ENCODE data around the gene IL16.
"Not testable (repeated sequence)": the region's sequence is repeated elsewhere in the genome, so short reads cannot be mapped to it uniquely, and the experiment has no call there.

IL16 gene

GRCh38 chr15:81343371-81343770 lies 146.7 kb downstream of the IL16 start:
- DNase-seq, result no peak

DNA sequence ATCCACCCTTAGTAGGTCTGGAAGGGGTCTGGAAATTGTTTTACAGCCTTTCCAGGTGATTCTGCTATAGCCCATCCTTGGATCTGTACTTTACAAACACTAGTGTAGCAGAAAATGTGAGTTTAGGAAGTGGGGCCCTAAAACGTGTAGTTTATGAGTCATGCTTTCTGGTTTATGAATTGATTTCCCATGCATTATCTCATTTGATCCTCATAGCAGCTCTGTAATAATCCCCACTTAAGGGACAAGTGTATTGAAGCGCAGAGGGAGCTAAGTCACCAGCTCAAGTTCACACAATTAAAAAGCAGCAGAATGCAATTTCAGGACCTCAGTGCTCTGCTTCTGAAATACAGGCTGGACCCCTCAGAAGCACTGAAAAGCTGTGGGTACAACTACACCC lies 149.9 kb downstream of the IL16 start:
- no peak for DNase-seq

DNA sequence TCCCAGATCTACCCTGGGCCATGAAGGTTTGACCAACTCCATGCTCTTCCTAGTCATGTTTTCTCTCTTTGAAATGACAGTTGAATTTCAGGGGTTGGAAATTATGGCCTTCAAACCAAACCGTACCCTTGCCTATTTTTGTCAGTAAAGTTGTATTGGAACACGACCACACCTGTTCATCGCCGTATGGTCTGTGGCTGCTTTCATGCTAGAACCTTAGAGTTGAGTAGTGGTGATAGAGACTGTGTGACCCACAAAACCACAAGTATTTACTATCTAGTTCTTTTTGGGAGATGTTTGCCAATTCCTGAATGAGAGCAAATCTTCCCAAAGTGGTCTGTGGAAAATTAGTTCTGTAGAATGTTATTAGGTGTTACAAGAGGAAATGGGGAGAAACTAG lies 151.2 kb downstream of the IL16 start:
- no peak for DNase-seq

GRCh38 chr15:81348691-81349090 lies 152.0 kb downstream of the IL16 start:
- not testable (repeated sequence) for DNase-seq

DNA sequence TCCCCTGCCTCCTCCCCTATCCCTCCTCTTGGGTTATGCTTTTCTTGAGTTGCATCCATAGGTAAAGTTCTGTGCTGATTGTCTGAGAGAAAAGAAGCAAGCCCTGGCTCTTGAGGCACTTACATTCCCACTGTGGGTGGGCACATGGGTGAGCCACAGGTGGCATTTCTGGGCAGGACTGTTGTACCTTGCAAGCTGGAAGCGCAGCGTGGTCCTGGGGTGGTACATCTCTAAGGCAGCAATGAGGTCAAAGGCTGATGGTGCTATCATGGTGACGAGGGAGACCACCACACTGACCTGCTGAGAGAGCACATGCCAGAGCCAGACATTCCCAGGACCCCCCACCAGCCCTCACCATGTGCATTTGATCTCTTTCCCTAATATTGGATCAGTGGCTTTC lies 152.6 kb downstream of the IL16 start:
- no peak for DNase-seq

DNA sequence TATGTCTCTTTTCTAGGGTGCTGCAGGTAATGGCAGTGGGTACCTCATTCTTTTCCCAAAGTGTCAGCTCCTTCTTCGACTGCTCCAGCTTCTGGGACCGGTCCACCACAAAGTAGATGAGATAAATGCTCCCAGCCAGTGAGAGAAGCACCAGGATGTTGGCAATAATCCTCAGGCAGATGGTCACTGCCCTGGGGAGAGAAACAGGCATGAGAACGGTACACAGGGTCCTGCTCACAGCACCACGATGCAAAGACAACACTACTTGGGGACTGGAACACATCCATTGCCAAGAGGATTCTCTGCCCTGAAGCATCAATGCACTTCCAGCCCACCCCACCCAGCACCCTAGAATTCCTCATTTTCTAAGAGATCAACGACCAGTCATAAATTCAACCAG lies 155.0 kb downstream of the IL16 start:
- no peak for DNase-seq

- no peak for DNase-seq
Measured at GRCh38 chr15:81356252-81356651, 159.6 kb downstream of the IL16 start.

- DNase-seq, result no peak
Measured at GRCh38 chr15:81357180-81357686, 160.6 kb downstream of the IL16 start.

DNA sequence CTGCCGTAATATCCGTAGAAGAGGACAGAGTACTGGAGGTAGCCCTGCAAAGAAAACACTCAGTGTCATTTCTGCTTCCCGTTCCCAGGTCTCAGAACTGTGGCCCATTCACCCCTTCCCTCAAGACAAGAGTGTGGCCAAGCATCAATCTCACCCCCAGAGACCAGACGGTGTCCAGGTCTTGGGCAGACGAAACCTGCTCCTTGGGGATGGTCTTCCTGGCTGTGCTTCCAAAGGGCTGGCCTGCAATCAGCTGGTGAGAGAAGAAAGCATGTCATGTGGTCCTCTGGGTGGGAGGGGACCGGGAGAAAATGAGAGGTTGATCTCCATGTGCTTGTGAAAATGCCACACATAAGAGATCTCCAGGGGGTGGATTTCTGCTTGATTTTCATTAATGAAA lies 161.6 kb downstream of the IL16 start:
- DNase-seq, result no peak

DNA sequence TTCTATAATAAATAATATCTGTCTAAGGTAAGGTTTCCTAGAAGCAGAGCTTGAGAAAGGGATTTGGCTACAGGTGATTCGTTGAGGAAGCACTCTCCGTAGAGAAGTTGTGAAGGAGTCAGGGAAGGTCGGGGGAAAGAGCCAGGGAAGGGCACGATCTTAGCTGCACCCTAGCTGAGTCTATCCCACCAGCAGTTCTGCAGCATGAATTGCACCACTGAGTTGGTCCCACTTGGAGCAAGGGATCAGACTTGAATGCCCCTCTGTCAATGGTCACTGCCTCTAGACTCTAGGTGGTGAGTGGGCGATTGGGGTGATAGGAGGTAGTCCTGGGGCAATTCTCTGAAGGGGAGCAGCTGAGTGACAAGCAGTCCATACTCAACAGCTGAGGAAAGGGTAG lies 163.8 kb downstream of the IL16 start:
- no peak for DNase-seq

DNA sequence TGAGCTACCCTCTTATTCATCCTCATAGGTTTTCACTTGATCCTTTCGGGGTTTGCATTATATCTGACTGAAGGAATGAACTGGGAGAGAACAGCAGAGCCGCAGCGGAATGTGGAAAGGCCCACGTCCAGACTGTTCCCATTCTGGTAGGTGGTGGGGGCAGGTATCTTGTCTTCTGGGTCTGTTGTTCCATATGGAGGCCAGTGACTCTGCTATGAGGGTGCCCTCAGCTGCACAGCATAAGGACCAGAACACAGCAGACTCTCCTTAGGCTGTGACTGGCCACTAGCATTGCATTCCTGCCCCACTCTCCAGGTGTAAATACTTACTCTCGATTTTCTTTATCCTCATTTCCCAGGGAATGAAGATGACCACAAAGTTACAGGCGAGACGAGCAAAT lies 165.2 kb downstream of the IL16 start:
- no peak for DNase-seq

- no peak for DNase-seq
Measured at GRCh38 chr15:81362790-81363189, 166.1 kb downstream of the IL16 start.

GRCh38 chr15:81363276-81363675 lies 166.6 kb downstream of the IL16 start:
- DNase-seq, result no peak

Measured in SW 1271 (cell line).